HepG2 (cell line): ENCODE measurements around the gene PPDPF. TPM values are rescaled to one million over a fixed set of nuclear protein-coding genes. Genes with fewer than 3 reads are reported as not detected.

Experiments used
- ATF6 ChIP-seq: sonication (generic); formaldehyde crosslinking; conservative IDR thresholded peaks from 2 replicates; pipeline ENCODE4 v1.4.0; 2020; ENCODE audit warnings: missing genetic modification reagents
- ELF1 ChIP-seq: sonication (generic); formaldehyde crosslinking; IDR thresholded peaks from 2 replicates; pipeline ENCODE4 v1.4.0; 2020; ENCODE audit warnings: missing genetic modification reagents
- JUND ChIP-seq: sonication (generic); formaldehyde crosslinking; IDR thresholded peaks from 2 replicates; pipeline ENCODE4 v1.8.0; 2022; ENCODE audit warnings: mild to moderate bottlenecking, missing genetic modification reagents
- MED8 ChIP-seq: sonication (generic); formaldehyde crosslinking; IDR thresholded peaks from 2 replicates; pipeline ENCODE4 v1.8.1; 2023; ENCODE audit warnings: mild to moderate bottlenecking, missing genetic modification reagents; ENCODE audit not compliant: insufficient replicate concordance
- NONO ChIP-seq, 2 experiments: fragments of 450-650 bp in 1 of 2; sonication (generic) in 1 of 2; formaldehyde crosslinking in 1 of 2; IDR thresholded peaks in 1 of 2; conservative IDR thresholded peaks in 1 of 2; 2 replicates each; pipeline versions ENCODE4 v1.6.1 to v1.8.0; 2017 to 2022; ENCODE audit warnings: mild to moderate bottlenecking in 1 of 2, missing genetic modification reagents in 1 of 2, moderate library complexity in 1 of 2
- NRL ChIP-seq: sonication (generic); formaldehyde crosslinking; IDR thresholded peaks from 2 replicates; pipeline ENCODE4 v1.5.0; 2020; ENCODE audit warnings: missing genetic modification reagents, mild to moderate bottlenecking, moderate library complexity, borderline replicate concordance
- RXRA ChIP-seq: sonication (generic); formaldehyde crosslinking; IDR thresholded peaks from 2 replicates; pipeline ENCODE4 v1.5.1; 2020; ENCODE audit warnings: missing genetic modification reagents
- ZNF235 ChIP-seq: sonication (generic); formaldehyde crosslinking; IDR thresholded peaks from 2 replicates; pipeline ENCODE4 v1.8.1; 2023; ENCODE audit warnings: mild to moderate bottlenecking, missing genetic modification reagents, borderline replicate concordance
- ZNF333 ChIP-seq: sonication (generic); formaldehyde crosslinking; IDR thresholded peaks from 2 replicates; pipeline ENCODE4 v1.4.0; 2020; ENCODE audit warnings: mild to moderate bottlenecking, missing genetic modification reagents, borderline replicate concordance
- ZNF510 ChIP-seq: sonication (generic); formaldehyde crosslinking; IDR thresholded peaks from 2 replicates; pipeline ENCODE4 v1.4.0; 2020; ENCODE audit warnings: low read depth, mild to moderate bottlenecking, missing genetic modification reagents
- ZNF547 ChIP-seq: sonication (generic); formaldehyde crosslinking; IDR thresholded peaks from 2 replicates; pipeline ENCODE4 v1.5.1; 2020; ENCODE audit warnings: mild to moderate bottlenecking, missing genetic modification reagents
- ZNF569 ChIP-seq: sonication (generic); formaldehyde crosslinking; IDR thresholded peaks from 2 replicates; pipeline ENCODE4 v1.5.0; 2020; ENCODE audit warnings: mild to moderate bottlenecking, missing genetic modification reagents, moderate library complexity, borderline replicate concordance
- ZNF619 ChIP-seq: sonication (generic); formaldehyde crosslinking; IDR thresholded peaks from 2 replicates; pipeline ENCODE4 v1.4.0; 2020; ENCODE audit warnings: mild to moderate bottlenecking, missing genetic modification reagents
- ZNF7 ChIP-seq: IDR thresholded peaks from 2 replicates; pipeline ENCODE4 v1.6.1; 2016; ENCODE audit warnings: missing biosample characterization, missing genetic modification reagents
- ZNF782 ChIP-seq: sonication (generic); formaldehyde crosslinking; IDR thresholded peaks from 2 replicates; pipeline ENCODE4 v1.4.0; 2020; ENCODE audit warnings: missing genetic modification reagents, mild to moderate bottlenecking, borderline replicate concordance
- polyA plus RNA-seq, 8 experiments: library from polyadenylated mRNA; depleted of rRNA in 3 of 8; stranded (reverse) in 7 of 8; unstranded in 1 of 8; fragments of >200 nt; fragmentation: Illumina TruSeq in 4 of 8; extraction: Trizol in 4 of 8; gene quantifications; 2 replicates each; pipeline versions ENCODE4 v1.2.1 to v1.2.3, GENCODE V29; 2011 to 2016; ENCODE audit warnings: low read depth in 4 of 8, missing spikeins in 1 of 8, mixed read lengths in 1 of 8; ENCODE audit not compliant: insufficient read depth in 1 of 8
- total RNA-seq, 5 experiments: library from RNA; depleted of rRNA; stranded (reverse); fragments of >200 nt; fragmentation: Illumina TruSeq; extraction: Trizol; gene quantifications; 2 replicates each; pipeline ENCODE4 v1.2.3, GENCODE V29; 2016; ENCODE audit warnings: low read depth in 1 of 5
- TF ChIP-seq, protein P1 (sequence below): sonication (generic); formaldehyde crosslinking; IDR thresholded peaks from 2 replicates; pipeline ENCODE4 v1.5.1; 2020; ENCODE audit warnings: missing genetic modification reagents, mild to moderate bottlenecking, borderline replicate concordance
- TF ChIP-seq, protein P2 (sequence below): sonication (generic); formaldehyde crosslinking; IDR thresholded peaks from 2 replicates; pipeline ENCODE4 v1.5.0; 2020; ENCODE audit warnings: mild to moderate bottlenecking, missing genetic modification reagents, moderate library complexity
- TF ChIP-seq, protein P3 (sequence below): sonication (generic); formaldehyde crosslinking; IDR thresholded peaks from 2 replicates; pipeline ENCODE4 v1.4.0; 2020; ENCODE audit warnings: mild to moderate bottlenecking, missing genetic modification reagents
- TF ChIP-seq, protein P4 (sequence below): sonication (generic); formaldehyde crosslinking; IDR thresholded peaks from 2 replicates; pipeline ENCODE4 v1.4.0; 2020; ENCODE audit warnings: missing genetic modification reagents

PPDPF gene
- total and polyA plus RNA-seq, 2 of the 13 experiments (the other 11 are each of a cell fraction or from before 2014, with no cell fraction given) = 1.8 to 7.0 TPM

GRCh38 chr20:63536997-63537524 lies 16.5 kb downstream of the PPDPF start, which contains the start of gene PTK6 (continued):
- TF ChIP-seq ZNF510 (CRISPR knock-in tag) = no peak
- TF ChIP-seq, protein P1, sequence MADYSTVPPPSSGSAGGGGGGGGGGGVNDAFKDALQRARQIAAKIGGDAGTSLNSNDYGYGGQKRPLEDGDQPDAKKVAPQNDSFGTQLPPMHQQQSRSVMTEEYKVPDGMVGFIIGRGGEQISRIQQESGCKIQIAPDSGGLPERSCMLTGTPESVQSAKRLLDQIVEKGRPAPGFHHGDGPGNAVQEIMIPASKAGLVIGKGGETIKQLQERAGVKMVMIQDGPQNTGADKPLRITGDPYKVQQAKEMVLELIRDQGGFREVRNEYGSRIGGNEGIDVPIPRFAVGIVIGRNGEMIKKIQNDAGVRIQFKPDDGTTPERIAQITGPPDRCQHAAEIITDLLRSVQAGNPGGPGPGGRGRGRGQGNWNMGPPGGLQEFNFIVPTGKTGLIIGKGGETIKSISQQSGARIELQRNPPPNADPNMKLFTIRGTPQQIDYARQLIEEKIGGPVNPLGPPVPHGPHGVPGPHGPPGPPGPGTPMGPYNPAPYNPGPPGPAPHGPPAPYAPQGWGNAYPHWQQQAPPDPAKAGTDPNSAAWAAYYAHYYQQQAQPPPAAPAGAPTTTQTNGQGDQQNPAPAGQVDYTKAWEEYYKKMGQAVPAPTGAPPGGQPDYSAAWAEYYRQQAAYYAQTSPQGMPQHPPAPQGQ = no peak
- no peak for TF ChIP-seq ZNF7 (CRISPR knock-in tag)
- no peak for TF ChIP-seq ELF1
- TF ChIP-seq ZNF619 (CRISPR knock-in tag) = 0 out of 2 replicates have a peak, but pooled peaks have one; percentile 5
- 0 out of 2 replicates have a peak, but pooled peaks have one; percentile 32 for TF ChIP-seq RXRA (CRISPR knock-in tag)
- TF ChIP-seq ZNF235 (CRISPR knock-in tag) = 0 out of 2 replicates have a peak, but pooled peaks have one; percentile 60
- TF ChIP-seq, protein P2, sequence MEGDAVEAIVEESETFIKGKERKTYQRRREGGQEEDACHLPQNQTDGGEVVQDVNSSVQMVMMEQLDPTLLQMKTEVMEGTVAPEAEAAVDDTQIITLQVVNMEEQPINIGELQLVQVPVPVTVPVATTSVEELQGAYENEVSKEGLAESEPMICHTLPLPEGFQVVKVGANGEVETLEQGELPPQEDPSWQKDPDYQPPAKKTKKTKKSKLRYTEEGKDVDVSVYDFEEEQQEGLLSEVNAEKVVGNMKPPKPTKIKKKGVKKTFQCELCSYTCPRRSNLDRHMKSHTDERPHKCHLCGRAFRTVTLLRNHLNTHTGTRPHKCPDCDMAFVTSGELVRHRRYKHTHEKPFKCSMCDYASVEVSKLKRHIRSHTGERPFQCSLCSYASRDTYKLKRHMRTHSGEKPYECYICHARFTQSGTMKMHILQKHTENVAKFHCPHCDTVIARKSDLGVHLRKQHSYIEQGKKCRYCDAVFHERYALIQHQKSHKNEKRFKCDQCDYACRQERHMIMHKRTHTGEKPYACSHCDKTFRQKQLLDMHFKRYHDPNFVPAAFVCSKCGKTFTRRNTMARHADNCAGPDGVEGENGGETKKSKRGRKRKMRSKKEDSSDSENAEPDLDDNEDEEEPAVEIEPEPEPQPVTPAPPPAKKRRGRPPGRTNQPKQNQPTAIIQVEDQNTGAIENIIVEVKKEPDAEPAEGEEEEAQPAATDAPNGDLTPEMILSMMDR (CRISPR knock-in tag) = 0 out of 2 replicates have a peak, but pooled peaks have one; percentile 2
- no peak for TF ChIP-seq ZNF782 (CRISPR knock-in tag)
- no peak for TF ChIP-seq ATF6 (CRISPR knock-in tag)
- TF ChIP-seq ZNF333 = peak; percentile 75
- TF ChIP-seq, protein P3, sequence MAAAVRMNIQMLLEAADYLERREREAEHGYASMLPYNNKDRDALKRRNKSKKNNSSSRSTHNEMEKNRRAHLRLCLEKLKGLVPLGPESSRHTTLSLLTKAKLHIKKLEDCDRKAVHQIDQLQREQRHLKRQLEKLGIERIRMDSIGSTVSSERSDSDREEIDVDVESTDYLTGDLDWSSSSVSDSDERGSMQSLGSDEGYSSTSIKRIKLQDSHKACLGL (CRISPR knock-in tag) = peak; percentile 14; the same call in 1 of the 2 replicates
- peak; percentile 32 for TF ChIP-seq MED8
- TF ChIP-seq JUND (CRISPR knock-in tag) = no peak
- TF ChIP-seq NONO (IDR thresholded peaks at IDR 0.05) = no peak
- TF ChIP-seq NONO (CRISPR knock-in tag; conservative IDR thresholded peaks at IDR 0.05) = 0 out of 2 replicates have a peak, but pooled peaks have one; percentile 3
- 0 out of 2 replicates have a peak, but pooled peaks have one; percentile 3 for TF ChIP-seq ZNF547 (CRISPR knock-in tag)
- TF ChIP-seq, protein P4, sequence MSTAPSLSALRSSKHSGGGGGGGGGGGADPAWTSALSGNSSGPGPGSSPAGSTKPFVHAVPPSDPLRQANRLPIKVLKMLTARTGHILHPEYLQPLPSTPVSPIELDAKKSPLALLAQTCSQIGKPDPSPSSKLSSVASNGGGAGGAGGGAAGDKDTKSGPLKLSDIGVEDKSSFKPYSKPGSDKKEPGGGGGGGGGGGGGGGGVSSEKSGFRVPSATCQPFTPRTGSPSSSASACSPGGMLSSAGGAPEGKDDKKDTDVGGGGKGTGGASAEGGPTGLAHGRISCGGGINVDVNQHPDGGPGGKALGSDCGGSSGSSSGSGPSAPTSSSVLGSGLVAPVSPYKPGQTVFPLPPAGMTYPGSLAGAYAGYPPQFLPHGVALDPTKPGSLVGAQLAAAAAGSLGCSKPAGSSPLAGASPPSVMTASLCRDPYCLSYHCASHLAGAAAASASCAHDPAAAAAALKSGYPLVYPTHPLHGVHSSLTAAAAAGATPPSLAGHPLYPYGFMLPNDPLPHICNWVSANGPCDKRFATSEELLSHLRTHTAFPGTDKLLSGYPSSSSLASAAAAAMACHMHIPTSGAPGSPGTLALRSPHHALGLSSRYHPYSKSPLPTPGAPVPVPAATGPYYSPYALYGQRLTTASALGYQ (CRISPR knock-in tag) = no peak
- no peak for TF ChIP-seq ZNF569 (CRISPR knock-in tag)
- TF ChIP-seq NRL (CRISPR knock-in tag) = 0 out of 2 replicates have a peak, but pooled peaks have one; percentile 48
